Hepatocyte (in vitro differentiated cells): ENCODE measurements around the gene VEGFB.

ENCODE experiments used
- EZH2 ChIP-seq: fragments of 200-600 bp; sonication (generic); IDR thresholded peaks from 2 replicates; pipeline ENCODE4 v1.6.1; 2016; ENCODE audit warnings: antibody characterized with exemption, mild to moderate bottlenecking, borderline replicate concordance
- EZH2phosphoT487 ChIP-seq: fragments of 200-600 bp; sonication (generic); IDR thresholded peaks from one replicate; pipeline ENCODE4 v1.6.1; 2018; ENCODE audit warnings: antibody characterized with exemption, mild to moderate bottlenecking, low read depth, moderate library complexity; ENCODE audit not compliant: unreplicated experiment, severe bottlenecking
- TF ChIP-seq, protein P1 (sequence below): fragments of 200-600 bp; sonication (generic); IDR thresholded peaks from 2 replicates; pipeline ENCODE4 v1.5.1; 2016; ENCODE audit warnings: antibody characterized with exemption, mild to moderate bottlenecking; ENCODE audit not compliant: poor library complexity

DNA sequence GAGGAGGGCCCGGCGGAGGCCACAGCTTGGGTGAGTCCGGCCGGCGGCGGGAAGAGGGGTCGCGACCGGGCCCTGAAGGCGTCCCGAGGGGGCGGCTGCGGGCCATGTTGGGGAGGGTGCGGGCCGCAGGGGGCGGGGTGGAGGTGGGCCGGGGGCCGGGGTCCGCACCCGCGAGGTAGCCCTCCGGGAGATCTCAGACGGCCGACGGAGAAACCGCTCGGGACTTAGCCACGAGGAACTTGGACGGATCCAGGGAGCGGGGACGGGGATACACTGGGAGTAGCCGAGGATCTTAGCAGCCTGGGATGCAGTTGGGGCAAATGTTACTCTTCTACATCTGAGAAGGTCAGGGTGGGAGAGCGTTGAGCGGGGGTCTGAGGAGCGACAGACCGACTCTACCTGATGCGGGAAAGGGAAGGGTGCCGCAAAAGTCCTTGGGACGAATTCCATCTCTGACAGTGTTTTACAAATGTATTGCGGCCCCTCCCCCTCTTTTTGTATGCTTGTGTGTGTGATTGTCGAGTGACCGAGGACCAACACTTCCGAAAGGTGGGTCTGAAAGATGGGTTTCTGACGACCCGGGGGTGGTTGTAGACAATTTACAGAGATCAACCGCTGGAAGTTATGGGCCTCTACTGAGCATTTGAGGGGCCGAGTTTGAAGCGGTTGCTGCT is 47.8 kb upstream of the VEGFB start:
- TF ChIP-seq, protein P1, sequence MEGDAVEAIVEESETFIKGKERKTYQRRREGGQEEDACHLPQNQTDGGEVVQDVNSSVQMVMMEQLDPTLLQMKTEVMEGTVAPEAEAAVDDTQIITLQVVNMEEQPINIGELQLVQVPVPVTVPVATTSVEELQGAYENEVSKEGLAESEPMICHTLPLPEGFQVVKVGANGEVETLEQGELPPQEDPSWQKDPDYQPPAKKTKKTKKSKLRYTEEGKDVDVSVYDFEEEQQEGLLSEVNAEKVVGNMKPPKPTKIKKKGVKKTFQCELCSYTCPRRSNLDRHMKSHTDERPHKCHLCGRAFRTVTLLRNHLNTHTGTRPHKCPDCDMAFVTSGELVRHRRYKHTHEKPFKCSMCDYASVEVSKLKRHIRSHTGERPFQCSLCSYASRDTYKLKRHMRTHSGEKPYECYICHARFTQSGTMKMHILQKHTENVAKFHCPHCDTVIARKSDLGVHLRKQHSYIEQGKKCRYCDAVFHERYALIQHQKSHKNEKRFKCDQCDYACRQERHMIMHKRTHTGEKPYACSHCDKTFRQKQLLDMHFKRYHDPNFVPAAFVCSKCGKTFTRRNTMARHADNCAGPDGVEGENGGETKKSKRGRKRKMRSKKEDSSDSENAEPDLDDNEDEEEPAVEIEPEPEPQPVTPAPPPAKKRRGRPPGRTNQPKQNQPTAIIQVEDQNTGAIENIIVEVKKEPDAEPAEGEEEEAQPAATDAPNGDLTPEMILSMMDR, result no peak
- TF ChIP-seq EZH2 (no peak), EZH2phosphoT487 (no peak)
